ENCODE data around the gene KIFC1.

DNA sequence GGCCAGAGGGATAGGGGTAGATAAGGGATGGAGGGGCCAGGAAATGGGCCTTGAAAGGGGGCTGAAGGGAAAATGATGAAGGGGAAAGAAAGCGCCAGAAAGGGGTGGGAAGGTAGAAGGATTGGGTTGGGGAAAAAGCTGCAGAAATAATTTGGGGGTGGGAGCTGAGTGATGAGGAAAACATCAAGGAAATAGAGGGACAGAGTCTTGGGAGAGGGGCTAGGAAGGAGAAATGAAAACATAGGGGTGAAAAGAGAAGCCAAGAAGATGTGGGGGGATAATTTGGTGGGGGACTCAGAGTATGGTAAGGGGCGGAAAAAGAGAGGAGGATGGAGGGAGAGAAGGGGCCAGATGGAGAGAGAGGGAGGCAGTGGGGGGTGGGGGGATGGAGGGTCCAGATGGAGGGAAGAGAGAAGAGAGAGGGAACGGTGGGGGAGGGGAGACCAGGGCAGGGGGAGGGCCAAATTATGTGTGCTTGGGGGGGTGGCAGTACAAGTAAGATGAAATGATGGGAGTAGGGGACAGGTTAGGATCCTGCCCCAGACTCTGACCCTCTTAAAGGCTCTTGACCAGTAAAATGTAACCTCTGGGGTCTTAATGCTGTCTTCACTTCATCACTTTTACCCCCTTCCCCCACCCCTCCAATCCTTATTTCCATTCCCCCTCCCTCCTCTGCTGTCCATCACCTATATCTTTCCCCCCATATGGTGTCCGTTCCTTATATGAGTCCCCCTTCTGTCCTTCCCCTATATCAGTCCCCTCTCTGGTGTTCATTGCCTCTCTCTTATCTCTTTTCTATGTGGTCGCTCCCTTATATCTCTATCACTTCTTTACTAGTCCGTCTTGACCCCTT is 29.1 kb downstream of the KIFC1 start:
- TF ChIP-seq, protein P1, sequence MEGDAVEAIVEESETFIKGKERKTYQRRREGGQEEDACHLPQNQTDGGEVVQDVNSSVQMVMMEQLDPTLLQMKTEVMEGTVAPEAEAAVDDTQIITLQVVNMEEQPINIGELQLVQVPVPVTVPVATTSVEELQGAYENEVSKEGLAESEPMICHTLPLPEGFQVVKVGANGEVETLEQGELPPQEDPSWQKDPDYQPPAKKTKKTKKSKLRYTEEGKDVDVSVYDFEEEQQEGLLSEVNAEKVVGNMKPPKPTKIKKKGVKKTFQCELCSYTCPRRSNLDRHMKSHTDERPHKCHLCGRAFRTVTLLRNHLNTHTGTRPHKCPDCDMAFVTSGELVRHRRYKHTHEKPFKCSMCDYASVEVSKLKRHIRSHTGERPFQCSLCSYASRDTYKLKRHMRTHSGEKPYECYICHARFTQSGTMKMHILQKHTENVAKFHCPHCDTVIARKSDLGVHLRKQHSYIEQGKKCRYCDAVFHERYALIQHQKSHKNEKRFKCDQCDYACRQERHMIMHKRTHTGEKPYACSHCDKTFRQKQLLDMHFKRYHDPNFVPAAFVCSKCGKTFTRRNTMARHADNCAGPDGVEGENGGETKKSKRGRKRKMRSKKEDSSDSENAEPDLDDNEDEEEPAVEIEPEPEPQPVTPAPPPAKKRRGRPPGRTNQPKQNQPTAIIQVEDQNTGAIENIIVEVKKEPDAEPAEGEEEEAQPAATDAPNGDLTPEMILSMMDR (IDR thresholded peaks at IDR 0.05) = no peak
- TF ChIP-seq REST (IDR thresholded peaks at IDR 0.05; ENCODE audit: insufficient read depth in 1 of 2, low read depth in 2 of 2, low read length in 1 of 2) (no peak), POLR2AphosphoS5 (IDR thresholded peaks at IDR 0.05; ENCODE audit: low read depth, low read length) (no peak), TCF7L2 (IDR thresholded peaks at IDR 0.05; ENCODE audit: low read depth, low read length) (no peak), SIN3A (IDR thresholded peaks at IDR 0.05; ENCODE audit: borderline replicate concordance, insufficient read depth, low read depth, low read length) (no peak)
